ENCODE measurements around the gene POMP. TPM values are rescaled to one million over a fixed set of nuclear protein-coding genes. Genes with fewer than 3 reads are reported as not detected.

The POMP gene
- total RNA-seq, 2 donors from 2014 or later = 10.6 to 39.9 TPM

DNA sequence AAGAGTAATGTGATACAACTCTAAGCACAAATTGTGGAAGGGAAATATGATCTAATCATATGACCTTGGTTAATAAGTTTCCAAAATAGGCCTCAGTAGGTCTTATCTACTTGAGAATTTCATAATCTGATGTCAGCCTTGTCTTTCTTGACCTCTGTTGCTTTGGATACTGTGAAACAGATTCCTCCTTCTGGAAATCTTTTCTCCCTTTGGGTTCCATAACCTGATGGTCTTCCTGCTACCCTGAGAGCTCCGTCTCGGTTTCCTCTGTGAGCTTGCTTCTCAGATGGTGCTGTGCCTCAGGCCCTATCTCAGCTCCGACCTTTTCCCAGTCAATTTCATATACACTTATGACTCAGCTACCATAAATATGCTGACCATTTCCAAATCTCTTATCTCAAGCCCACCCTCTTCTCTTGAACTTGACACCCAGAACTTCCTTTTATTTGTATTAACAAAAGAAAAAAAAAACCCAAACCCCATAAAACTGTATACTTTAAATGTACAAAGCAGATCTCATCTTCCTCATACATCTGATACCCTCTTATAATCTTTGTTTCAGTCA is 66.2 kb downstream of the POMP start:
- ATAC-seq = no peak
- Histone ChIP-seq H3K27ac (no peak overlapping the region), H3K9me3 (no peaks in the 10 kb centered on the region), H3K27me3 (no peaks in the 10 kb centered on the region), H3K36me3 (replicated peaks in 1 of 2; ENCODE audit: insufficient read depth in 1 of 2, low read depth in 2 of 2) (no peaks in the 10 kb centered on the region), H3K4me3 (no peak overlapping the region), H3K4me1 (no peaks in the 10 kb centered on the region)
- no peak for TF ChIP-seq POLR2A (IDR thresholded peaks at IDR 0.05)
- no peak for TF ChIP-seq CTCF (IDR thresholded peaks at IDR 0.05)
- 79 to 81% methylated on average over 3 of the region's 3 CpGs for WGBS, 2 donors
- intact Hi-C loops (cut with DNase I) = no loop called here
- DNase-seq = no peak

Small RNA genes within 50 kb of the gene (small RNA-seq; reads per million reads assigned to genes)
- gene RF00019 (not detected), gene RNU6-53P (not detected)

Other genes starting within 250 kb of the POMP start
- gene FLT1, start 164.0 kb upstream of the POMP start, total RNA-seq = 10 to 100 TPM; 15.3 to 20.4 TPM
- gene SLC46A3, start 59.8 kb downstream of the POMP start, total RNA-seq = 10 to 100 TPM in 1 of 2 donors, 1 to 10 TPM in 1; 6.6 to 11.7 TPM
- 1 to 10 TPM; 4.0 to 5.4 TPM for gene MTUS2, start 161.2 kb downstream of the POMP start, total RNA-seq

Data from body of pancreas (tissue), 4 donors.